HepG2 (cell line): Measurements from ENCODE around the gene TMEM125. TPM values are rescaled to one million over a fixed set of nuclear protein-coding genes. Genes with fewer than 3 reads are reported as not detected.

ENCODE experiments used
- ATF7 ChIP-seq, 2 experiments: fragments of 450-650 bp in 1 of 2; sonication (generic) in 1 of 2; formaldehyde crosslinking in 1 of 2; IDR thresholded peaks; 2 replicates each; pipeline versions ENCODE4 v1.4.0 to v1.6.1; 2016 to 2020; ENCODE audit warnings: antibody characterized with exemption in 1 of 2, mild to moderate bottlenecking in 1 of 2, missing genetic modification reagents in 1 of 2
- CREB1 ChIP-seq, 2 experiments: fragments of 450-650 bp in 1 of 2; IDR thresholded peaks; 2 replicates each; pipeline ENCODE4 v1.6.1; 2016 to 2017; ENCODE audit warnings: control low read depth in 1 of 2, mild to moderate bottlenecking in 1 of 2, missing compliant biosample characterization in 1 of 2, missing genetic modification characterization in 1 of 2
- ETV6 ChIP-seq: sonication (generic); formaldehyde crosslinking; conservative IDR thresholded peaks from 2 replicates; pipeline ENCODE4 v1.4.0; 2020; ENCODE audit warnings: missing genetic modification reagents
- HDAC1 ChIP-seq: sonication (generic); formaldehyde crosslinking; IDR thresholded peaks from 2 replicates; pipeline ENCODE4 v1.5.1; 2020; ENCODE audit warnings: mild to moderate bottlenecking, missing genetic modification reagents
- HNF4A ChIP-seq: sonication (generic); formaldehyde crosslinking; IDR thresholded peaks from 2 replicates; pipeline ENCODE4 v1.4.0; 2020; ENCODE audit warnings: missing genetic modification reagents
- HOXA7 ChIP-seq: sonication (generic); formaldehyde crosslinking; IDR thresholded peaks from 2 replicates; pipeline ENCODE4 v1.8.1; 2022; ENCODE audit warnings: mild to moderate bottlenecking, missing genetic modification reagents, moderate library complexity
- KAT7 ChIP-seq: IDR thresholded peaks from 2 replicates; pipeline ENCODE4 v1.6.1; 2018; ENCODE audit warnings: borderline replicate concordance, missing compliant biosample characterization
- MAZ ChIP-seq, 2 experiments: sonication (generic) in 1 of 2; formaldehyde crosslinking in 1 of 2; IDR thresholded peaks; 2 replicates each; pipeline versions ENCODE4 v1.5.0 to v1.6.1; 2012 to 2020; ENCODE audit warnings: low read depth in 2 of 2, mild to moderate bottlenecking in 2 of 2, borderline replicate concordance in 1 of 2, improper control_type of control experiment in 1 of 2, low read length in 1 of 2, missing genetic modification reagents in 1 of 2, moderate library complexity in 1 of 2
- NBN ChIP-seq: fragments of 450-650 bp; conservative IDR thresholded peaks from 2 replicates; pipeline ENCODE4 v1.6.1; 2017
- NKX3-1 ChIP-seq: sonication (generic); formaldehyde crosslinking; IDR thresholded peaks from 2 replicates; pipeline ENCODE4 v1.5.0; 2020; ENCODE audit warnings: missing genetic modification reagents
- NRL ChIP-seq: sonication (generic); formaldehyde crosslinking; IDR thresholded peaks from 2 replicates; pipeline ENCODE4 v1.5.0; 2020; ENCODE audit warnings: missing genetic modification reagents, mild to moderate bottlenecking, moderate library complexity, borderline replicate concordance
- PITX1 ChIP-seq: sonication (generic); formaldehyde crosslinking; IDR thresholded peaks from 2 replicates; pipeline ENCODE4 v1.5.1; 2020; ENCODE audit warnings: mild to moderate bottlenecking, missing genetic modification reagents
- RBM22 ChIP-seq: fragments of 200-400 bp; formaldehyde crosslinking; optimal IDR thresholded peaks from 2 replicates; pipeline ENCODE3; 2017; ENCODE audit warnings: mild to moderate bottlenecking, low read length, moderate library complexity
- ZNF292 ChIP-seq: sonication (generic); formaldehyde crosslinking; IDR thresholded peaks from 2 replicates; pipeline ENCODE4 v1.8.1; 2022; ENCODE audit warnings: mild to moderate bottlenecking, low read depth, missing genetic modification reagents, borderline replicate concordance
- ZNF607 ChIP-seq: sonication (generic); formaldehyde crosslinking; IDR thresholded peaks from 2 replicates; pipeline ENCODE4 v1.5.1; 2020; ENCODE audit warnings: missing genetic modification reagents, mild to moderate bottlenecking, borderline replicate concordance
- ZNF816 ChIP-seq: sonication (generic); formaldehyde crosslinking; IDR thresholded peaks from 2 replicates; pipeline ENCODE4 v1.8.0; 2022; ENCODE audit warnings: missing genetic modification reagents, mild to moderate bottlenecking, borderline replicate concordance
- polyA plus RNA-seq, 8 experiments: library from polyadenylated mRNA; depleted of rRNA in 3 of 8; stranded (reverse) in 7 of 8; unstranded in 1 of 8; fragments of >200 nt; fragmentation: Illumina TruSeq in 4 of 8; extraction: Trizol in 4 of 8; gene quantifications; 2 replicates each; pipeline versions ENCODE4 v1.2.1 to v1.2.3, GENCODE V29; 2011 to 2016; ENCODE audit warnings: low read depth in 4 of 8, missing spikeins in 1 of 8, mixed read lengths in 1 of 8; ENCODE audit not compliant: insufficient read depth in 1 of 8
- total RNA-seq, 5 experiments: library from RNA; depleted of rRNA; stranded (reverse); fragments of >200 nt; fragmentation: Illumina TruSeq; extraction: Trizol; gene quantifications; 2 replicates each; pipeline ENCODE4 v1.2.3, GENCODE V29; 2016; ENCODE audit warnings: low read depth in 1 of 5
- TF ChIP-seq, protein P1 (sequence below): sonication (generic); formaldehyde crosslinking; IDR thresholded peaks from 2 replicates; pipeline ENCODE4 v1.5.1; 2020; ENCODE audit warnings: missing genetic modification reagents, mild to moderate bottlenecking, borderline replicate concordance
- TF ChIP-seq, protein P2 (sequence below): sonication (generic); formaldehyde crosslinking; IDR thresholded peaks from 2 replicates; pipeline ENCODE4 v1.5.1; 2020; ENCODE audit warnings: missing genetic modification reagents, mild to moderate bottlenecking, borderline replicate concordance
- TF ChIP-seq, protein P3 (sequence below): sonication (generic); formaldehyde crosslinking; IDR thresholded peaks from 2 replicates; pipeline ENCODE4 v1.5.1; 2020; ENCODE audit warnings: missing genetic modification reagents, mild to moderate bottlenecking, borderline replicate concordance
- TF ChIP-seq, protein P4 (sequence below), 2 experiments: IDR thresholded peaks; 2 replicates each; pipeline ENCODE4 v1.6.1; 2011 to 2012; ENCODE audit warnings: low read length in 2 of 2, borderline replicate concordance in 1 of 2, low read depth in 1 of 2, mild to moderate bottlenecking in 1 of 2, moderate library complexity in 1 of 2

The TMEM125 gene
- total and polyA plus RNA-seq, 2 of the 13 experiments (the other 11 are each of a cell fraction or from before 2014, with no cell fraction given) = 0.03 TPM; not detected in 1

DNA sequence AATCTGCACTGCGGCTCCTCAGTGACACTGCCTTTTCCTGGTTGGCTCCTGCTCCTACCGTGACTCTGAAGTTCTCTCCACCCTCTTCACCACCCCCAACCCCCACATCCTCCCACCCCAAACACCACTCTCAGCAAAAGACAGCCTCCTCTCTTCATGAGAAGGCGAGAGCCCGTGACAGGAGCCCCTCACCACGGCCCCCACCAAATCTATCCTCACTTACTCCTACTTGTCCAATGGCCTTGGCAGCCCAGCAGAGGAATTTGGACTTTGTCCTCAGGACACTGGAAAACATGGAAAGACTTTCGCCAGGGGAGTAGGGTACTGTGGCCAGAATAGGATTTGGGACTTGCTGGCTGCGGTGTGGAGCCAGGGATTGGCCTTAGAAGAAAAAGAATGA lies 6.9 kb downstream of the TMEM125 start (continued):
- TF ChIP-seq, protein P1, sequence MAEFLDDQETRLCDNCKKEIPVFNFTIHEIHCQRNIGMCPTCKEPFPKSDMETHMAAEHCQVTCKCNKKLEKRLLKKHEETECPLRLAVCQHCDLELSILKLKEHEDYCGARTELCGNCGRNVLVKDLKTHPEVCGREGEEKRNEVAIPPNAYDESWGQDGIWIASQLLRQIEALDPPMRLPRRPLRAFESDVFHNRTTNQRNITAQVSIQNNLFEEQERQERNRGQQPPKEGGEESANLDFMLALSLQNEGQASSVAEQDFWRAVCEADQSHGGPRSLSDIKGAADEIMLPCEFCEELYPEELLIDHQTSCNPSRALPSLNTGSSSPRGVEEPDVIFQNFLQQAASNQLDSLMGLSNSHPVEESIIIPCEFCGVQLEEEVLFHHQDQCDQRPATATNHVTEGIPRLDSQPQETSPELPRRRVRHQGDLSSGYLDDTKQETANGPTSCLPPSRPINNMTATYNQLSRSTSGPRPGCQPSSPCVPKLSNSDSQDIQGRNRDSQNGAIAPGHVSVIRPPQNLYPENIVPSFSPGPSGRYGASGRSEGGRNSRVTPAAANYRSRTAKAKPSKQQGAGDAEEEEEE = no peak
- TF ChIP-seq CREB1 (IDR thresholded peaks at IDR 0.05) (no peak), CREB1 (CRISPR knock-in tag; IDR thresholded peaks at IDR 0.05) (no peak; the same call in 1 of the 2 replicates), ZNF292 (CRISPR knock-in tag) (no peak; the same call in 1 of the 2 replicates), ETV6 (no peak), NRL (CRISPR knock-in tag) (no peak), PITX1 (CRISPR knock-in tag) (no peak), HOXA7 (CRISPR knock-in tag) (no peak), RBM22 (no peak), ZNF816 (no peak), ZNF607 (CRISPR knock-in tag) (no peak), HDAC1 (CRISPR knock-in tag) (0 out of 2 replicates have a peak, but pooled peaks have one; percentile 35), HNF4A (CRISPR knock-in tag) (peak; percentile 98), MAZ (IDR thresholded peaks at IDR 0.05; ENCODE audit: borderline replicate concordance, low read depth, low read length) (no peak), MAZ (CRISPR knock-in tag; IDR thresholded peaks at IDR 0.05; ENCODE audit: low read depth) (peak; percentile 33; the same call in 1 of the 2 replicates), ATF7 (IDR thresholded peaks at IDR 0.05) (no peak), ATF7 (CRISPR knock-in tag; IDR thresholded peaks at IDR 0.05) (no peak), NBN (no peak), KAT7 (CRISPR knock-in tag) (no peak), NKX3-1 (CRISPR knock-in tag) (no peak)
- TF ChIP-seq, protein P2, sequence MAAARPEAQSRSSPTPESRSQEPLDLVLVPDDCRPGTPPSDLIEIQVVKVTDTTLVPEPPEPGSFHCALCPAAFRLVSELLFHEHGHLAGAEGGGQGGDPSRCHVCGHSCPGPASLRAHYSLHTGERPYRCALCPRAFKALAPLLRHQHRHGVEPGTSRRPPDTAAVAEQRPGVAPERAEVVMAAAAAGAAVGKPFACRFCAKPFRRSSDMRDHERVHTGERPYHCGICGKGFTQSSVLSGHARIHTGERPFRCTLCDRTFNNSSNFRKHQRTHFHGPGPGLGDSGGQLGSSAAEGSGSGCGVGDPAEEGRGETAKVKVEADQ (CRISPR knock-in tag) = peak; percentile 56; the same call in 1 of the 2 replicates
- TF ChIP-seq, protein P3, sequence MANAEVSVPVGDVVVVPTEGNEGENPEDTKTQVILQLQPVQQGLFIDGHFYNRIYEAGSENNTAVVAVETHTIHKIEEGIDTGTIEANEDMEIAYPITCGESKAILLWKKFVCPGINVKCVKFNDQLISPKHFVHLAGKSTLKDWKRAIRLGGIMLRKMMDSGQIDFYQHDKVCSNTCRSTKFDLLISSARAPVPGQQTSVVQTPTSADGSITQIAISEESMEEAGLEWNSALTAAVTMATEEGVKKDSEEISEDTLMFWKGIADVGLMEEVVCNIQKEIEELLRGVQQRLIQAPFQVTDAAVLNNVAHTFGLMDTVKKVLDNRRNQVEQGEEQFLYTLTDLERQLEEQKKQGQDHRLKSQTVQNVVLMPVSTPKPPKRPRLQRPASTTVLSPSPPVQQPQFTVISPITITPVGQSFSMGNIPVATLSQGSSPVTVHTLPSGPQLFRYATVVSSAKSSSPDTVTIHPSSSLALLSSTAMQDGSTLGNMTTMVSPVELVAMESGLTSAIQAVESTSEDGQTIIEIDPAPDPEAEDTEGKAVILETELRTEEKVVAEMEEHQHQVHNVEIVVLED (CRISPR knock-in tag) = no peak
- TF ChIP-seq, protein P4, sequence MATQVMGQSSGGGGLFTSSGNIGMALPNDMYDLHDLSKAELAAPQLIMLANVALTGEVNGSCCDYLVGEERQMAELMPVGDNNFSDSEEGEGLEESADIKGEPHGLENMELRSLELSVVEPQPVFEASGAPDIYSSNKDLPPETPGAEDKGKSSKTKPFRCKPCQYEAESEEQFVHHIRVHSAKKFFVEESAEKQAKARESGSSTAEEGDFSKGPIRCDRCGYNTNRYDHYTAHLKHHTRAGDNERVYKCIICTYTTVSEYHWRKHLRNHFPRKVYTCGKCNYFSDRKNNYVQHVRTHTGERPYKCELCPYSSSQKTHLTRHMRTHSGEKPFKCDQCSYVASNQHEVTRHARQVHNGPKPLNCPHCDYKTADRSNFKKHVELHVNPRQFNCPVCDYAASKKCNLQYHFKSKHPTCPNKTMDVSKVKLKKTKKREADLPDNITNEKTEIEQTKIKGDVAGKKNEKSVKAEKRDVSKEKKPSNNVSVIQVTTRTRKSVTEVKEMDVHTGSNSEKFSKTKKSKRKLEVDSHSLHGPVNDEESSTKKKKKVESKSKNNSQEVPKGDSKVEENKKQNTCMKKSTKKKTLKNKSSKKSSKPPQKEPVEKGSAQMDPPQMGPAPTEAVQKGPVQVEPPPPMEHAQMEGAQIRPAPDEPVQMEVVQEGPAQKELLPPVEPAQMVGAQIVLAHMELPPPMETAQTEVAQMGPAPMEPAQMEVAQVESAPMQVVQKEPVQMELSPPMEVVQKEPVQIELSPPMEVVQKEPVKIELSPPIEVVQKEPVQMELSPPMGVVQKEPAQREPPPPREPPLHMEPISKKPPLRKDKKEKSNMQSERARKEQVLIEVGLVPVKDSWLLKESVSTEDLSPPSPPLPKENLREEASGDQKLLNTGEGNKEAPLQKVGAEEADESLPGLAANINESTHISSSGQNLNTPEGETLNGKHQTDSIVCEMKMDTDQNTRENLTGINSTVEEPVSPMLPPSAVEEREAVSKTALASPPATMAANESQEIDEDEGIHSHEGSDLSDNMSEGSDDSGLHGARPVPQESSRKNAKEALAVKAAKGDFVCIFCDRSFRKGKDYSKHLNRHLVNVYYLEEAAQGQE (IDR thresholded peaks at IDR 0.05; ENCODE audit: borderline replicate concordance in 1 of 2, low read depth in 1 of 2, low read length in 2 of 2) = no peak
